Measurements from ENCODE around the gene NUDT14.

Gene NUDT14

GRCh38 chr14:105180592-105181548, at the start of gene NUDT14:
Gene NUDT14, minus strand, starts transcription at chr14:105181312. Its CDS starts 103 bp downstream, at chr14:105181209.
- H3K36me3 ChIP-seq (ENCODE audit: low read depth): no peaks in the 10 kb centered on the region
- H3K4me3 ChIP-seq (ENCODE audit: severe bottlenecking): peak within 1 kb of the TSS; percentile 53
- no peaks in the 10 kb centered on the region for H3K27me3 ChIP-seq (ENCODE audit: insufficient read depth, poor library complexity, severe bottlenecking)
- no peaks in the 10 kb centered on the region for H3K9me3 ChIP-seq (ENCODE audit: severe bottlenecking)
- DNase-seq (ENCODE audit: low spot score) (no peak), ATAC-seq (ENCODE audit: low read depth) (peak; percentile 57)
- TF ChIP-seq, protein P1, sequence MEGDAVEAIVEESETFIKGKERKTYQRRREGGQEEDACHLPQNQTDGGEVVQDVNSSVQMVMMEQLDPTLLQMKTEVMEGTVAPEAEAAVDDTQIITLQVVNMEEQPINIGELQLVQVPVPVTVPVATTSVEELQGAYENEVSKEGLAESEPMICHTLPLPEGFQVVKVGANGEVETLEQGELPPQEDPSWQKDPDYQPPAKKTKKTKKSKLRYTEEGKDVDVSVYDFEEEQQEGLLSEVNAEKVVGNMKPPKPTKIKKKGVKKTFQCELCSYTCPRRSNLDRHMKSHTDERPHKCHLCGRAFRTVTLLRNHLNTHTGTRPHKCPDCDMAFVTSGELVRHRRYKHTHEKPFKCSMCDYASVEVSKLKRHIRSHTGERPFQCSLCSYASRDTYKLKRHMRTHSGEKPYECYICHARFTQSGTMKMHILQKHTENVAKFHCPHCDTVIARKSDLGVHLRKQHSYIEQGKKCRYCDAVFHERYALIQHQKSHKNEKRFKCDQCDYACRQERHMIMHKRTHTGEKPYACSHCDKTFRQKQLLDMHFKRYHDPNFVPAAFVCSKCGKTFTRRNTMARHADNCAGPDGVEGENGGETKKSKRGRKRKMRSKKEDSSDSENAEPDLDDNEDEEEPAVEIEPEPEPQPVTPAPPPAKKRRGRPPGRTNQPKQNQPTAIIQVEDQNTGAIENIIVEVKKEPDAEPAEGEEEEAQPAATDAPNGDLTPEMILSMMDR (IDR thresholded peaks at IDR 0.05; ENCODE audit: poor library complexity, severe bottlenecking): peak; percentile 18
- peak within 1 kb of the TSS; percentile 9 for H3K27ac ChIP-seq (ENCODE audit: poor library complexity, severe bottlenecking)
- H3K4me1 ChIP-seq (ENCODE audit: insufficient read depth, poor library complexity, severe bottlenecking): peaks cover 7% of the 10 kb centered on the region

DNA sequence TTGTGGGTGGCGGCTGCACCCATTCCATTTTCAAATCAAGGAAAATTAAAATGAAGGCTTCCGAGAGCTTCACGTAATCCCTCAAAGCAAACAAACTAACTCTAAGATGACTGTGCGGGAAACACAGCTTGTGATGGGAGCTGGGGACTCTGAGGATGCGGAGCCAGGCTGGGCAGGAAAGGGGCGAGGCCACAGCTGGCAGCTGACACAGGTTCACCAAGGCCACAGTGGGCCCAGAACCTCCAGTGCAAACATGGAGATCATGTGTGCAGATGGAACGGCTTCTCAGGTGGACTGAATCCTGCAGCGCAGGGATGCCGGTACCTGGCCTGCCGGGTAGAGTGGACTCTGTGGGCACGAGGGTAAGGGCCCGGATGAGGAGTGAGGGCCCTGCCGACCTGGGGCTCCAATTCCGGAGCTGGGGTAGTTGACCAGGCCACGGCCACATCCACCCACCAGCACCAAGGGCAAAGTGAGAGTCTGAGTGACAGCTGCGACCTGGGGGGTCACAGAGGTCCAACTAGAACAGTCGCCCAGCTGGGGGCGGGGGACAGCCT, 48.1 kb upstream of the NUDT14 start:
- peaks cover 15% of the 10 kb centered on the region; the same call in 1 of the 2 replicates for H3K36me3 ChIP-seq (ENCODE audit: low read depth)
- ATAC-seq (ENCODE audit: low read depth) (no peak), DNase-seq (ENCODE audit: low spot score) (no peak)
- TF ChIP-seq, protein P1 (IDR thresholded peaks at IDR 0.05; ENCODE audit: poor library complexity, severe bottlenecking): no peak
- no peaks in the 10 kb centered on the region for H3K9me3 ChIP-seq (ENCODE audit: severe bottlenecking)
- H3K27ac ChIP-seq (ENCODE audit: poor library complexity, severe bottlenecking): no peak overlapping the region
- no peak overlapping the region for H3K4me3 ChIP-seq (ENCODE audit: severe bottlenecking)
- no peaks in the 10 kb centered on the region for H3K4me1 ChIP-seq (ENCODE audit: insufficient read depth, poor library complexity, severe bottlenecking)
- no peaks in the 10 kb centered on the region for H3K27me3 ChIP-seq (ENCODE audit: insufficient read depth, poor library complexity, severe bottlenecking)

- no peaks in the 10 kb centered on the region for H3K9me3 ChIP-seq (ENCODE audit: severe bottlenecking)
- ATAC-seq (ENCODE audit: low read depth) (no peak), DNase-seq (ENCODE audit: low spot score) (no peak)
- TF ChIP-seq, protein P1 (IDR thresholded peaks at IDR 0.05; ENCODE audit: poor library complexity, severe bottlenecking): no peak
- H3K27me3 ChIP-seq (ENCODE audit: insufficient read depth, poor library complexity, severe bottlenecking): no peaks in the 10 kb centered on the region
- peaks cover 21% of the 10 kb centered on the region for H3K36me3 ChIP-seq (ENCODE audit: low read depth)
- no peak overlapping the region for H3K27ac ChIP-seq (ENCODE audit: poor library complexity, severe bottlenecking)
- no peak overlapping the region for H3K4me3 ChIP-seq (ENCODE audit: severe bottlenecking)
- no peaks in the 10 kb centered on the region for H3K4me1 ChIP-seq (ENCODE audit: insufficient read depth, poor library complexity, severe bottlenecking)
Measured at GRCh38 chr14:105228562-105228961, 47.5 kb upstream of the NUDT14 start.

- Histone ChIP-seq H3K36me3 (ENCODE audit: low read depth) (peaks cover 31% of the 10 kb centered on the region), H3K27me3 (ENCODE audit: insufficient read depth, poor library complexity, severe bottlenecking) (no peaks in the 10 kb centered on the region), H3K4me1 (ENCODE audit: insufficient read depth, poor library complexity, severe bottlenecking) (no peaks in the 10 kb centered on the region), H3K27ac (ENCODE audit: poor library complexity, severe bottlenecking) (no peak overlapping the region), H3K4me3 (ENCODE audit: severe bottlenecking) (no peak overlapping the region), H3K9me3 (ENCODE audit: severe bottlenecking) (no peaks in the 10 kb centered on the region)
- no peak for DNase-seq (ENCODE audit: low spot score)
- ATAC-seq (ENCODE audit: low read depth): no peak
- TF ChIP-seq, protein P1 (IDR thresholded peaks at IDR 0.05; ENCODE audit: poor library complexity, severe bottlenecking): no peak
Measured at GRCh38 chr14:105227346-105227745, 46.2 kb upstream of the NUDT14 start.

All from RWPE2 (cell line).